ENCODE data around the gene LDLRAD3. TPM values are rescaled to one million over a fixed set of nuclear protein-coding genes. Genes with fewer than 3 reads are reported as not detected.
A peak's percentile ranks its signal among the peaks of the same experiment; 100 is the strongest.

Gene LDLRAD3
- total RNA-seq, 1 donor from 2014 or later = 39.1 TPM

GRCh38 chr11:36248436-36248835 is 304.6 kb downstream of the LDLRAD3 start:
- peaks cover 8% of the 10 kb centered on the region for H3K36me3 Mint-ChIP-seq
- no peak for TF ChIP-seq CTCF (IDR thresholded peaks at IDR 0.05; ENCODE audit: unreplicated experiment)
- H3K27me3 Mint-ChIP-seq (ENCODE audit: low read depth) = no peaks in the 10 kb centered on the region
- peaks cover 24% of the 10 kb centered on the region for H3K9me3 Mint-ChIP-seq
- H3K4me1 Mint-ChIP-seq = peaks cover 16% of the 10 kb centered on the region
- no peak for DNase-seq (ENCODE audit: low spot score in 2 of 2, unreplicated experiment in 2 of 2)
- H3K4me3 Mint-ChIP-seq = no peak overlapping the region
- H3K27ac Mint-ChIP-seq = peak overlapping the region; percentile 65

GRCh38 chr11:36249246-36249645 is 305.4 kb downstream of the LDLRAD3 start:
- H3K4me1 Mint-ChIP-seq = peaks cover 19% of the 10 kb centered on the region
- H3K27me3 Mint-ChIP-seq (ENCODE audit: low read depth) = no peaks in the 10 kb centered on the region
- no peak for TF ChIP-seq CTCF (IDR thresholded peaks at IDR 0.05; ENCODE audit: unreplicated experiment)
- H3K36me3 Mint-ChIP-seq = peaks cover 8% of the 10 kb centered on the region
- no peak for DNase-seq (ENCODE audit: low spot score in 2 of 2, unreplicated experiment in 2 of 2)
- H3K4me3 Mint-ChIP-seq = no peak overlapping the region
- H3K27ac Mint-ChIP-seq = peak overlapping the region; percentile 22
- H3K9me3 Mint-ChIP-seq = peaks cover 24% of the 10 kb centered on the region

- Mint-ChIP-seq H3K4me1 (peaks cover 20% of the 10 kb centered on the region), H3K9me3 (peaks cover 16% of the 10 kb centered on the region), H3K27ac (no peak overlapping the region), H3K36me3 (peaks cover 5% of the 10 kb centered on the region), H3K4me3 (no peak overlapping the region), H3K27me3 (ENCODE audit: low read depth) (no peaks in the 10 kb centered on the region)
- TF ChIP-seq CTCF (IDR thresholded peaks at IDR 0.05; ENCODE audit: unreplicated experiment) = no peak
- no peak for DNase-seq (ENCODE audit: low spot score in 2 of 2, unreplicated experiment in 2 of 2)
Measured at GRCh38 chr11:36251823-36252222, 308.0 kb downstream of the LDLRAD3 start.

DNA sequence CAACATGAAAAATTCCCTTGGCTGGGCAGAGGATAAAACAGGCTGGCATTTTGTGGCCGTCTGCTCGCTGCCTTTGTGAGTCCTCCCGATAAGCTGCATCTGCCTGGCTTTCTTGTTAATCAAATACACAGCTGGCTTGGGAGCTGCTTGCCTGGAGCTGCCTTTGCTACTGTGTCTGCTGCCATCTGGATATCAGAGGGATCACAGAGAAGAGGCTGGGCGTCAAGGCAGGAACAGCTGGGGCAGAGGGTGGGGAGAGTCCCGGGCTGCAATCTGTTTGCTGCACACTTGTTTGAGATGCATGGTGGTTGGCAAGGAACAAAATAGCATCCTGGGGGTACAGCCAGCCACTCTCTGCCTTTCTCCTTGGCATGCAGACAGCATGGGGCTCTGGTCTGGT is 309.4 kb downstream of the LDLRAD3 start:
- H3K27me3 Mint-ChIP-seq (ENCODE audit: low read depth) = no peaks in the 10 kb centered on the region
- no peak overlapping the region for H3K4me3 Mint-ChIP-seq
- peaks cover 5% of the 10 kb centered on the region for H3K36me3 Mint-ChIP-seq
- H3K27ac Mint-ChIP-seq = no peak overlapping the region
- H3K9me3 Mint-ChIP-seq = peaks cover 16% of the 10 kb centered on the region
- no peak for TF ChIP-seq CTCF (IDR thresholded peaks at IDR 0.05; ENCODE audit: unreplicated experiment)
- no peak for DNase-seq (ENCODE audit: low spot score in 2 of 2, unreplicated experiment in 2 of 2)
- peaks cover 35% of the 10 kb centered on the region for H3K4me1 Mint-ChIP-seq

GRCh38 chr11:36254713-36255112 is 310.9 kb downstream of the LDLRAD3 start:
- no peak for TF ChIP-seq CTCF (IDR thresholded peaks at IDR 0.05; ENCODE audit: unreplicated experiment)
- Mint-ChIP-seq H3K27ac (no peak overlapping the region), H3K4me1 (peaks cover 34% of the 10 kb centered on the region), H3K9me3 (peaks cover 16% of the 10 kb centered on the region), H3K27me3 (ENCODE audit: low read depth) (no peaks in the 10 kb centered on the region), H3K4me3 (no peak overlapping the region), H3K36me3 (peaks cover 5% of the 10 kb centered on the region)
- no peak for DNase-seq (ENCODE audit: low spot score in 2 of 2, unreplicated experiment in 2 of 2)

DNA sequence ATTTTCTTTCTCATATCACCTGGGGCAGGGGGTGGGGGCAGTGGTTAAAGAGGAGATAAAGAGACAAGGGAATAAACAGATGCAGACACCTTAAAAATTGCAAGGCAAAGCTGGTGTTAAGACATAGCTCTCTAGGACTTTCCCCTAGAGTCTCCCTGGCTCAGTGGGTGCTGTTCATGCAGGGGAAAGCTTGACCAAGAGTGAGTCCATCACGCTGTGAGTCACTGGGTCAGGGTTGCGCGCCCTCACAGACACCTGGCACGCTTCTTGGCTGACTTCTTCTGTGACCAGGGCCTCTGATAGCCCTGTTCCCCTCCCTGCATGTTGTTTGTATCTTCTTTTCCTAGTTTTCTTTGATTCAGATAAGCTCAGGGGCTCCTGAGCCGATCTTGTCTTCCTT is 313.5 kb downstream of the LDLRAD3 start:
- Mint-ChIP-seq H3K36me3 (no peaks in the 10 kb centered on the region), H3K27ac (peak overlapping the region; percentile 89), H3K9me3 (no peaks in the 10 kb centered on the region), H3K4me1 (peaks cover 44% of the 10 kb centered on the region), H3K4me3 (no peak overlapping the region), H3K27me3 (ENCODE audit: low read depth) (no peaks in the 10 kb centered on the region)
- no peak for DNase-seq (ENCODE audit: low spot score in 2 of 2, unreplicated experiment in 2 of 2)
- TF ChIP-seq CTCF (IDR thresholded peaks at IDR 0.05; ENCODE audit: unreplicated experiment) = no peak
